Testis (tissue), 2 donors: Measurements from ENCODE around the gene TP73.

Experiments used
- POLR2A ChIP-seq: fragments of 450-650 bp; IDR thresholded peaks from one replicate; pipeline ENCODE4 v1.6.1; 2017; ENCODE audit warnings: antibody characterized with exemption, mild to moderate bottlenecking, moderate library complexity
- TF ChIP-seq, protein P1 (sequence below), 3 experiments: fragments of 450-650 bp in 2 of 3; fragments of 200-600 bp in 1 of 3; sonication (generic) in 1 of 3; IDR thresholded peaks; one replicate each; pipeline ENCODE4 v1.5.1; 2016 to 2019; ENCODE audit warnings: antibody characterized with exemption in 3 of 3, mild to moderate bottlenecking in 2 of 3, moderate library complexity in 1 of 3

GRCh38 chr1:3744646-3745045, 92.3 kb downstream of the TP73 start:
- TF ChIP-seq, protein P1, sequence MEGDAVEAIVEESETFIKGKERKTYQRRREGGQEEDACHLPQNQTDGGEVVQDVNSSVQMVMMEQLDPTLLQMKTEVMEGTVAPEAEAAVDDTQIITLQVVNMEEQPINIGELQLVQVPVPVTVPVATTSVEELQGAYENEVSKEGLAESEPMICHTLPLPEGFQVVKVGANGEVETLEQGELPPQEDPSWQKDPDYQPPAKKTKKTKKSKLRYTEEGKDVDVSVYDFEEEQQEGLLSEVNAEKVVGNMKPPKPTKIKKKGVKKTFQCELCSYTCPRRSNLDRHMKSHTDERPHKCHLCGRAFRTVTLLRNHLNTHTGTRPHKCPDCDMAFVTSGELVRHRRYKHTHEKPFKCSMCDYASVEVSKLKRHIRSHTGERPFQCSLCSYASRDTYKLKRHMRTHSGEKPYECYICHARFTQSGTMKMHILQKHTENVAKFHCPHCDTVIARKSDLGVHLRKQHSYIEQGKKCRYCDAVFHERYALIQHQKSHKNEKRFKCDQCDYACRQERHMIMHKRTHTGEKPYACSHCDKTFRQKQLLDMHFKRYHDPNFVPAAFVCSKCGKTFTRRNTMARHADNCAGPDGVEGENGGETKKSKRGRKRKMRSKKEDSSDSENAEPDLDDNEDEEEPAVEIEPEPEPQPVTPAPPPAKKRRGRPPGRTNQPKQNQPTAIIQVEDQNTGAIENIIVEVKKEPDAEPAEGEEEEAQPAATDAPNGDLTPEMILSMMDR (IDR thresholded peaks at IDR 0.05), result no peak
- TF ChIP-seq POLR2A, result no peak
